Fibroblast of lung (primary cell): ENCODE results near the gene ZDHHC11. TPM values are rescaled to one million over a fixed set of nuclear protein-coding genes. Genes with fewer than 3 reads are reported as not detected.
"Not testable (repeated sequence)": the region's sequence is repeated elsewhere in the genome, so short reads cannot be mapped to it uniquely, and the experiment has no call there.

Experiments
- DNase-seq, 2 donors: peaks; one replicate each; pipeline versions ENCODE4 v3.0.0 to v3.0.0-alpha.2; 2010; ENCODE audit warnings: low read depth in 2 of 2
- H2AFZ ChIP-seq: 2 replicates; pipeline ENCODE4 v1.5.1; 2012; ENCODE audit warnings: low read length, control low read depth, inconsistent platforms
- H3K27ac ChIP-seq: 2 replicates; pipeline ENCODE4 v1.5.1; 2011; ENCODE audit warnings: low read length, control low read depth; ENCODE audit not compliant: insufficient read depth
- H3K27me3 ChIP-seq: 2 replicates; pipeline ENCODE4 v1.5.1; 2011; ENCODE audit warnings: mild to moderate bottlenecking, low read length; ENCODE audit not compliant: control insufficient read depth, insufficient read depth
- H3K36me3 ChIP-seq: 2 replicates; pipeline ENCODE4 v1.5.1; 2011; ENCODE audit warnings: low read length; ENCODE audit not compliant: control insufficient read depth, insufficient read depth
- H3K4me1 ChIP-seq: 2 replicates; pipeline ENCODE4 v1.5.1; 2011; ENCODE audit warnings: low read length; ENCODE audit not compliant: control insufficient read depth, insufficient read depth; ENCODE audit errors: extremely low read depth
- H3K4me2 ChIP-seq: 2 replicates; pipeline ENCODE4 v1.5.1; 2011; ENCODE audit warnings: low read length, control low read depth; ENCODE audit not compliant: insufficient read depth; ENCODE audit errors: extremely low read depth
- H3K4me3 ChIP-seq, 4 experiments: fragments of 200-600 bp in 1 of 4; sonication (generic) in 1 of 4; replicated peaks in 1 of 4; 2 replicates each; pipeline ENCODE4 v1.5.1; 2011 to 2016; ENCODE audit warnings: low read length in 4 of 4, low read depth in 3 of 4, mild to moderate bottlenecking in 3 of 4, control low read depth in 2 of 4, inconsistent platforms in 1 of 4, mixed read lengths in 1 of 4; ENCODE audit not compliant: insufficient read depth in 1 of 4; ENCODE audit errors: control extremely low read depth in 1 of 4
- H3K79me2 ChIP-seq: 2 replicates; pipeline ENCODE4 v1.5.1; 2012; ENCODE audit warnings: mild to moderate bottlenecking, low read length, inconsistent platforms; ENCODE audit not compliant: control insufficient read depth, insufficient read depth
- H3K9ac ChIP-seq: 2 replicates; pipeline ENCODE4 v1.5.1; 2011; ENCODE audit warnings: mild to moderate bottlenecking, low read length, control low read depth; ENCODE audit not compliant: insufficient read depth
- H3K9me3 ChIP-seq: 2 replicates; pipeline ENCODE4 v1.5.1; 2012; ENCODE audit warnings: low read depth, low read length; ENCODE audit not compliant: control insufficient read depth, insufficient read depth
- H4K20me1 ChIP-seq: 2 replicates; pipeline ENCODE4 v1.5.1; 2011; ENCODE audit warnings: low read length; ENCODE audit not compliant: control insufficient read depth, insufficient read depth; ENCODE audit errors: extremely low read depth
- EZH2 ChIP-seq: IDR thresholded peaks from 2 replicates; pipeline ENCODE4 v1.5.1; 2012; ENCODE audit warnings: low read length, control low read depth, mild to moderate bottlenecking; ENCODE audit errors: missing control alignments
- polyA plus RNA-seq, 2 donors: library from polyadenylated mRNA; depleted of rRNA in 1 of 2; stranded (reverse) in 1 of 2; unstranded in 1 of 2; fragments of >200 nt; gene quantifications; 2 replicates each; pipeline ENCODE4 v1.2.1, GENCODE V29; 2011 to 2012; ENCODE audit warnings: missing spikeins in 1 of 2
- total RNA-seq: library from RNA; depleted of rRNA; stranded (reverse); fragments of >200 nt; gene quantifications from 2 replicates; pipeline ENCODE4 v1.2.1, GENCODE V29; 2014
- TF ChIP-seq, protein P1 (sequence below), 2 donors: IDR thresholded peaks in 1 of 2; conservative IDR thresholded peaks in 1 of 2; 1 replicate in 1 of 2; 2 replicates in 1 of 2; pipeline ENCODE4 v1.5.1; 2011 to 2012; ENCODE audit warnings: low read length in 2 of 2, control low read depth in 1 of 2, inconsistent platforms in 1 of 2, low read depth in 1 of 2, mild to moderate bottlenecking in 1 of 2

ZDHHC11 gene
- total and polyA plus RNA-seq, 2 donors (not counting 1 experiment from before 2014, with no cell fraction given): 0.23 to 2.5 TPM

DNA sequence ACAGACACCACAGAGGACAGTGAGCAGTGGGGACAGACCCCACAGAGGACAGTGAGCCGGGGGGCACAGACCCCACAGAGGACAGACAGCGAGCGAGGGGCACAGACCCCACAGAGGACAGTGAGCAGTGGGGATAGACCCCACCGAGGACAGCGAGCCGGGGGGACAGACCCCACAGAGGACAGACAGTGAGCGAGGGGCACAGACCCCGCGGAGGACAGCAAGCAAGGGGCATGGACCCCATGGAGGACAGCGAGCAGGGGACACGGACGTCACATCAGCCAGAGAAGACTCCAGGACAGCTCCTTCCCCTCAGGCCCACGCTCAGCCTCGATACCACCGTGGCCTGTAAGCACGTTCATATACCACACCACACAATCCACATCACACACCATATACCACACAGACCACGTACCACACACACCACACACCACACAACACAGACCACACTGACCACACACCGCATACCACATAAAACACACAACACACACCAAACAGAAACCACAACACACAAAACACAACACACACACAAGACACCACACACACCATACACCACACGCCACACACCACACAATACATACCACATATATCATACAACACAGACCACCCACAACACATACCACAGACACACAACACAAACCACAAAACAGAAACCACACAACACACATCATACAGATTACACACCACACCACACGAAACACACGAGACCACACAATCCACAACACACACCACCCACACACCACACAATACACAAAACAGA, 5.2 kb upstream of the ZDHHC11 start:
- Histone ChIP-seq H3K79me2 (no peaks in the 10 kb centered on the region), H3K4me2 (no peak overlapping the region), H3K4me3 (no peak overlapping the region), H3K9ac (no peak overlapping the region), H4K20me1 (no peaks in the 10 kb centered on the region), H3K27me3 (no peaks in the 10 kb centered on the region), H3K9me3 (no peaks in the 10 kb centered on the region), H3K27ac (no peak overlapping the region), H2AFZ (no peak overlapping the region), H3K36me3 (no peaks in the 10 kb centered on the region), H3K4me1 (no peaks in the 10 kb centered on the region)
- DNase-seq: peak in 1 of 2 donors; percentile 6
- TF ChIP-seq EZH2: no peak
- TF ChIP-seq, protein P1, sequence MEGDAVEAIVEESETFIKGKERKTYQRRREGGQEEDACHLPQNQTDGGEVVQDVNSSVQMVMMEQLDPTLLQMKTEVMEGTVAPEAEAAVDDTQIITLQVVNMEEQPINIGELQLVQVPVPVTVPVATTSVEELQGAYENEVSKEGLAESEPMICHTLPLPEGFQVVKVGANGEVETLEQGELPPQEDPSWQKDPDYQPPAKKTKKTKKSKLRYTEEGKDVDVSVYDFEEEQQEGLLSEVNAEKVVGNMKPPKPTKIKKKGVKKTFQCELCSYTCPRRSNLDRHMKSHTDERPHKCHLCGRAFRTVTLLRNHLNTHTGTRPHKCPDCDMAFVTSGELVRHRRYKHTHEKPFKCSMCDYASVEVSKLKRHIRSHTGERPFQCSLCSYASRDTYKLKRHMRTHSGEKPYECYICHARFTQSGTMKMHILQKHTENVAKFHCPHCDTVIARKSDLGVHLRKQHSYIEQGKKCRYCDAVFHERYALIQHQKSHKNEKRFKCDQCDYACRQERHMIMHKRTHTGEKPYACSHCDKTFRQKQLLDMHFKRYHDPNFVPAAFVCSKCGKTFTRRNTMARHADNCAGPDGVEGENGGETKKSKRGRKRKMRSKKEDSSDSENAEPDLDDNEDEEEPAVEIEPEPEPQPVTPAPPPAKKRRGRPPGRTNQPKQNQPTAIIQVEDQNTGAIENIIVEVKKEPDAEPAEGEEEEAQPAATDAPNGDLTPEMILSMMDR (conservative IDR thresholded peaks at IDR 0.05 in 1 of 2, IDR thresholded peaks at IDR 0.05 in 1 of 2; ENCODE audit: low read depth in 1 of 2, low read length in 2 of 2): no peak

DNA sequence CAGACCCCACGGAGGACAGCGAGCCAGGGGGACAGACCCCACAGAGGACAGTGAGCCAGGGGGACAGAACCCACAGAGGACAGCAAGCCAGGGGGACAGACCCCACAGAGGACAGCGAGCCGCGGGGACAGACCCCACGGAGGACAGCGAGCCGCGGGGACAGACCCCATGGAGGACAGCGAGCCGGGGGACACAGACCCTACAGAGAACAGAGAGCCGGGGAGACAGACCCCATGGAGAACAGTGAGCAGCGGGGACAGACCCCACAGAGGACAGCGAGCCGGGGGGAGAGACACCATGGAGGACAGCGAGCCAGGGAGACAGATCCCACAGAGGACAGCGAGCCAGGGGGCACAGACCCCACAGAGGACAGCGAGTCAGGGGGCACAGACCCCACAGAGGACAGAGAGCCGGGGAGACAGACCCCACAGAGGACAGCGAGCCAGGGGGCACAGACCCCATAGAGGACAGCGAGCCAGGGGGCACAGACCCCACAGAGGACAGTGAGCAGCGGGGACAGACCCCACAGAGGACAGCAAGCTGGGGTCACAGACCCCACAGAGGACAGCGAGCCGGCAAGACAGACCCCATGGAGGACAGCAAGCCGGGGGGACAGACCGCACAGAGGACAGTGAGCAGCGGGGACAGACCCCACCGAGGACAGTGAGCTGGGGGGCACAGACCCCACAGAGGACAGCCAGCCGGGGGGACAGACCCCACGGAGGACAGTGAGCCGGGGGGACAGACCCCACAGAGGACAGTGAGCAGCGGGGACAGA, 4.4 kb upstream of the ZDHHC11 start:
- no peaks in the 10 kb centered on the region for H4K20me1 ChIP-seq
- H3K36me3 ChIP-seq: no peaks in the 10 kb centered on the region
- no peaks in the 10 kb centered on the region for H3K79me2 ChIP-seq
- H3K9ac ChIP-seq: no peak overlapping the region
- no peak overlapping the region for H3K4me2 ChIP-seq
- no peaks in the 10 kb centered on the region for H3K27me3 ChIP-seq
- TF ChIP-seq, protein P1 (conservative IDR thresholded peaks at IDR 0.05 in 1 of 2, IDR thresholded peaks at IDR 0.05 in 1 of 2; ENCODE audit: low read depth in 1 of 2, low read length in 2 of 2): no peak
- no peak for TF ChIP-seq EZH2
- no peaks in the 10 kb centered on the region for H3K9me3 ChIP-seq
- no peak overlapping the region for H3K27ac ChIP-seq
- H3K4me3 ChIP-seq: no peak overlapping the region
- DNase-seq: no peak
- no peaks in the 10 kb centered on the region for H3K4me1 ChIP-seq
- H2AFZ ChIP-seq: no peak overlapping the region

DNA sequence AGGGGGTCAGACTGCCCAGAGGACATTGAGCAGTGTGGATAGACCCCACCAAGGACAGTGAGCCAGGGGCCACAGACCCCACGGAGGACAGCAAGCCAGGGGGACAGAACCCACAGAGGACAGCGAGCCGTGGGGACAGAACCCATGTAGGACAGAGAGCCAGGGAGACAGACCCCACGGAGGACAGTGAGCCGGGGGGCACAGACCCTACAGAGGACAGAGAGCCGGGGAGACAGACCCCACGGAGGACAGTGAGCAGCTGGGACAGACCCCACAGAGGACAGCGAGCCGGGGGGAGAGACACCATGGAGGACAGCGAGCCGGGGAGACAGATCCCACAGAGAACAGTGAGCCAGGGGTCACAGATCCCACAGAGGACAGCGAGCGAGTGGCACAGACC, 3.4 kb upstream of the ZDHHC11 start:
- no peaks in the 10 kb centered on the region for H3K79me2 ChIP-seq
- DNase-seq: no peak
- H3K9ac ChIP-seq: no peak overlapping the region
- no peak overlapping the region for H3K27ac ChIP-seq
- H4K20me1 ChIP-seq: no peaks in the 10 kb centered on the region
- no peak overlapping the region for H3K4me3 ChIP-seq
- no peaks in the 10 kb centered on the region for H3K27me3 ChIP-seq
- TF ChIP-seq, protein P1 (conservative IDR thresholded peaks at IDR 0.05 in 1 of 2, IDR thresholded peaks at IDR 0.05 in 1 of 2; ENCODE audit: low read depth in 1 of 2, low read length in 2 of 2): no peak
- no peak for TF ChIP-seq EZH2
- H3K9me3 ChIP-seq: no peaks in the 10 kb centered on the region
- no peak overlapping the region for H2AFZ ChIP-seq
- H3K4me1 ChIP-seq: no peaks in the 10 kb centered on the region
- H3K4me2 ChIP-seq: no peak overlapping the region
- H3K36me3 ChIP-seq: no peaks in the 10 kb centered on the region

DNA sequence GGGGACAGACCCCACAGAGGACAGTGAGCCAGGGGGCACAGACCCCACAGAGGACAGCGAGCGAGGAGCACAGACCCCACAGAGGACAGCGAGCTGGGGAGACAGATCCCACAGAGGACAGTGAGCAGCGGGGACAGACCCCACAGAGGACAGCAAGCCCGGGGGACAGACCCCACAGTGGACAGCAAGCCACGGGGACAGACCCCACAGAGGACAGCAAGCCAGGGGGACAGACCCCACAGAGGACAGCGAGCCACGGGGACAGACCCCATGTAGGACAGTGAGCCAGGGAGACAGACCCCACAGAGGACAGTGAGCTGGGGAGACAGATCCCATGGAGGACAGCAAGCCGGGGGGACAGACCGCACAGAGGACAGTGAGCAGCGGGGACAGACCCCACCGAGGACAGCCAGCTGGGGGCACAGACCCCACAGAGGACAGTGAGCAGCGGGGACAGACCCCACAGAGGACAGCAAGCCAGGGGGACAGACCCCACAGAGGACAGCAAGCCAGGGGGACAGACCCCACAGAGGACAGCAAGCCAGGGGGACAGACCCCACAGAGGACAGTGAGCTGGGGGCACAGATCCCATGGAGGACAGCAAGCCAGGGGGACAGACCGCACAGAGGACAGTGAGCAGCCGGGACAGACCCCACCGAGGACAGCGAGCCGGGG, 2.8 kb upstream of the ZDHHC11 start:
- H4K20me1 ChIP-seq, H3K9me3 ChIP-seq, H3K9ac ChIP-seq, H3K4me1 ChIP-seq, H3K79me2 ChIP-seq, H2AFZ ChIP-seq, H3K27ac ChIP-seq, H3K27me3 ChIP-seq, DNase-seq, H3K4me2 ChIP-seq, H3K36me3 ChIP-seq, H3K4me3 ChIP-seq: not testable (repeated sequence)
